HepG2 (cell line): ENCODE data around the gene KLHL11. TPM values are rescaled to one million over a fixed set of nuclear protein-coding genes. Genes with fewer than 3 reads are reported as not detected.

Experiments used
- ATAC-seq: fragments of 200-7000 bp; cut with Tn5 transposase; 3 replicates; pipeline ENCODE4 v1.9.1; 2020; ENCODE audit warnings: mild to moderate bottlenecking, moderate library complexity
- BruUV-seq: library from RNA; stranded (reverse); fragments of 400-500 nt; replicated peaks from 2 replicates; lab custom pipeline; 2021; lab: Mats Ljungman, UMichigan
- CTCF ChIA-PET: fragments of 300-600 bp; formaldehyde crosslinking; extraction: SDS; loops from one replicate; lab custom pipeline; 2021; ENCODE audit warnings: low total read pairs, inconsistent platforms, low intra/inter-chr PET ratio; lab: Yijun Ruan, JAX
- POLR2A ChIA-PET: fragments of 350-600 bp; sonication (Branson Sonifier 250); formaldehyde crosslinking; loops from one replicate; lab custom pipeline; 2020; ENCODE audit warnings: antibody characterized with exemption, inconsistent platforms; lab: Yijun Ruan, JAX
- DNase-seq: peaks from one replicate; pipeline ENCODE4 v3.0.0-alpha.2; 2015; ENCODE audit warnings: low spot score
- FAIRE-seq: peaks from 3 replicates; lab custom pipeline; 2011; peaks lifted over from hg19 to GRCh38; lab: Jason Lieb, UNC
- H2AFZ ChIP-seq: one replicate; pipeline ENCODE4 v1.6.1; 2011; ENCODE audit warnings: low read length, inconsistent platforms
- H3K27ac ChIP-seq: fragments of 300-600 bp; 3 replicates; pipeline ENCODE4 v1.8.0; 2011; ENCODE audit warnings: mixed run types, mild to moderate bottlenecking, mixed read lengths, low read length, inconsistent platforms; ENCODE audit not compliant: insufficient read depth; ENCODE audit errors: extremely low read length
- H3K27me3 ChIP-seq, 2 experiments: fragments of 200-600 bp in 1 of 2; 2 replicates in 1 of 2; 3 replicates in 1 of 2; pipeline versions ENCODE4 v1.6.0 to v1.8.0; 2011; ENCODE audit warnings: low read length in 2 of 2, mild to moderate bottlenecking in 2 of 2, moderate library complexity in 2 of 2, inconsistent platforms in 1 of 2; ENCODE audit not compliant: insufficient read depth in 2 of 2, control insufficient read depth in 1 of 2
- H3K36me3 ChIP-seq, 2 experiments: fragments of 200-600 bp in 1 of 2; replicated peaks in 1 of 2; 2 replicates in 1 of 2; 3 replicates in 1 of 2; pipeline versions ENCODE4 v1.5.1 to v1.8.0; 2011; ENCODE audit warnings: low read length in 2 of 2, inconsistent platforms in 1 of 2; ENCODE audit not compliant: insufficient read depth in 2 of 2, control insufficient read depth in 1 of 2
- H3K4me1 ChIP-seq: 2 replicates; pipeline ENCODE4 v1.5.1; 2012; ENCODE audit warnings: low read length, inconsistent platforms; ENCODE audit not compliant: insufficient read depth
- H3K4me2 ChIP-seq: 2 replicates; pipeline ENCODE4 v1.6.0; 2011; ENCODE audit warnings: low read depth, low read length, inconsistent platforms
- H3K4me3 ChIP-seq, 3 experiments: fragments of 200-600 bp in 1 of 3; sonication (generic), shearing (Covaris generic) in 1 of 3; replicated peaks in 1 of 3; 2 replicates each; pipeline ENCODE4 v1.5.1; 2011 to 2016; ENCODE audit warnings: low read length in 3 of 3, inconsistent platforms in 2 of 3, low read depth in 2 of 3, mild to moderate bottlenecking in 2 of 3, control low read depth in 1 of 3, mixed read lengths in 1 of 3; ENCODE audit not compliant: insufficient read depth in 1 of 3
- H3K79me2 ChIP-seq: one replicate; pipeline ENCODE4 v1.6.1; 2011; ENCODE audit warnings: low read length, inconsistent platforms; ENCODE audit not compliant: insufficient read depth
- H3K9ac ChIP-seq: 2 replicates; pipeline ENCODE4 v1.6.0; 2011; ENCODE audit warnings: mild to moderate bottlenecking, low read depth, low read length, inconsistent platforms; ENCODE audit not compliant: insufficient read depth
- H3K9me3 ChIP-seq: 2 replicates; pipeline ENCODE4 v1.5.1; 2012; ENCODE audit warnings: mild to moderate bottlenecking, low read length
- H4K20me1 ChIP-seq: 2 replicates; pipeline ENCODE4 v1.6.0; 2011; ENCODE audit warnings: inconsistent platforms, mild to moderate bottlenecking, low read length, moderate library complexity; ENCODE audit not compliant: insufficient read depth
- FOXM1 ChIP-seq: sonication (generic); formaldehyde crosslinking; IDR thresholded peaks from 2 replicates; pipeline ENCODE4 v1.5.0; 2020; ENCODE audit warnings: missing genetic modification reagents
- KDM2A ChIP-seq: sonication (generic); formaldehyde crosslinking; IDR thresholded peaks from 2 replicates; pipeline ENCODE4 v1.4.0; 2020; ENCODE audit warnings: low read depth, missing genetic modification reagents, borderline replicate concordance
- PLRG1 ChIP-seq: fragments of 450-650 bp; conservative IDR thresholded peaks from 2 replicates; pipeline ENCODE4 v1.6.1; 2016
- POLR2G ChIP-seq: fragments of 200-400 bp; formaldehyde crosslinking; IDR thresholded peaks from 2 replicates; pipeline ENCODE4 v1.6.1; 2018; ENCODE audit warnings: mild to moderate bottlenecking, low read depth, low read length, moderate library complexity
- RXRB ChIP-seq: IDR thresholded peaks from 2 replicates; pipeline ENCODE4 v1.6.1; 2016; ENCODE audit warnings: borderline replicate concordance, missing genetic modification reagents, missing compliant biosample characterization
- SOX6 ChIP-seq, 2 experiments: fragments of 450-650 bp in 1 of 2; sonication (generic) in 1 of 2; formaldehyde crosslinking in 1 of 2; IDR thresholded peaks; 2 replicates each; pipeline versions ENCODE4 v1.4.0 to v1.6.1; 2017 to 2020; ENCODE audit warnings: antibody characterized with exemption in 1 of 2, mild to moderate bottlenecking in 1 of 2, missing genetic modification reagents in 1 of 2
- SSRP1 ChIP-seq: IDR thresholded peaks from 2 replicates; pipeline ENCODE4 v1.6.1; 2016; ENCODE audit warnings: control low read depth
- ZBTB38 ChIP-seq: sonication (generic); formaldehyde crosslinking; IDR thresholded peaks from 2 replicates; pipeline ENCODE4 v1.5.1; 2020; ENCODE audit warnings: mild to moderate bottlenecking, missing genetic modification reagents
- ZC3H13 ChIP-seq: sonication (generic); formaldehyde crosslinking; IDR thresholded peaks from 2 replicates; pipeline ENCODE4 v1.8.1; 2023; ENCODE audit warnings: mild to moderate bottlenecking, missing genetic modification reagents, moderate library complexity
- ZFP62 ChIP-seq: sonication (generic); formaldehyde crosslinking; IDR thresholded peaks from 2 replicates; pipeline ENCODE4 v1.4.0; 2020; ENCODE audit warnings: missing genetic modification reagents
- ZNF180 ChIP-seq: sonication (generic); formaldehyde crosslinking; IDR thresholded peaks from 2 replicates; pipeline ENCODE4 v1.4.0; 2020; ENCODE audit warnings: low read depth, missing genetic modification reagents, borderline replicate concordance
- ZNF326 ChIP-seq: sonication (generic); formaldehyde crosslinking; IDR thresholded peaks from 2 replicates; pipeline ENCODE4 v1.4.0; 2020; ENCODE audit warnings: missing genetic modification reagents, borderline replicate concordance
- WGBS: methylation state at CpG from one replicate; pipeline ENCODE4 v1.1.6; 2017; ENCODE audit warnings: low lambda C conversion rate; 5-methylcytosine and 5-hydroxymethylcytosine counted together
- in situ Hi-C: cut with HindIII; loops from 2 replicates; pipeline ENCODE4 v1.10.0; 2017; ENCODE audit warnings: low pct_unique_long_range_greater_than_20kb; ENCODE audit not compliant: extremely low pct_ligation_motif_present
- intact Hi-C: fragments of 100-400 bp; cut with micrococcal nuclease; formaldehyde crosslinking; loops from one replicate; pipeline ENCODE4 v1.10.0; 2022; ENCODE audit not compliant: unreplicated experiment
- polyA plus RNA-seq, 8 experiments: library from polyadenylated mRNA; depleted of rRNA in 3 of 8; stranded (reverse) in 7 of 8; unstranded in 1 of 8; fragments of >200 nt; fragmentation: Illumina TruSeq in 4 of 8; extraction: Trizol in 4 of 8; gene quantifications; 2 replicates each; pipeline versions ENCODE4 v1.2.1 to v1.2.3, GENCODE V29; 2011 to 2016; ENCODE audit warnings: low read depth in 4 of 8, missing spikeins in 1 of 8, mixed read lengths in 1 of 8; ENCODE audit not compliant: insufficient read depth in 1 of 8
- total RNA-seq, 5 experiments: library from RNA; depleted of rRNA; stranded (reverse); fragments of >200 nt; fragmentation: Illumina TruSeq; extraction: Trizol; gene quantifications; 2 replicates each; pipeline ENCODE4 v1.2.3, GENCODE V29; 2016; ENCODE audit warnings: low read depth in 1 of 5
- TF ChIP-seq, protein P1 (sequence below): sonication (generic); formaldehyde crosslinking; IDR thresholded peaks from 2 replicates; pipeline ENCODE4 v1.4.0; 2020; ENCODE audit warnings: missing genetic modification reagents, mild to moderate bottlenecking, borderline replicate concordance
- TF ChIP-seq, protein P2 (sequence below): sonication (generic); formaldehyde crosslinking; IDR thresholded peaks from 2 replicates; pipeline ENCODE4 v1.4.0; 2020; ENCODE audit warnings: low read depth, mild to moderate bottlenecking, missing genetic modification reagents

The KLHL11 gene
- total and polyA plus RNA-seq, 2 of the 13 experiments (the other 11 are each of a cell fraction or from before 2014, with no cell fraction given): 7.7 to 27.5 TPM

GRCh38 chr17:41823141-41823524 is 42.1 kb downstream of the KLHL11 start:
- in situ Hi-C loops: no loop called here
- ChIA-PET POLR2A (interaction anchor here (1.0 to 1.8 kb wide), 6 partner anchors 9 to 136 kb away, joined by 3 to 10 read pairs (median 6); partner anchors contain the start of genes FKBP10 and P3H4), CTCF (no interaction called here)
- TF ChIP-seq ZFP62 (CRISPR knock-in tag) (no peak), SSRP1 (CRISPR knock-in tag) (0 out of 2 replicates have a peak, but pooled peaks have one; percentile 45), POLR2G (peak; percentile 64), KDM2A (CRISPR knock-in tag) (peak; percentile 28; the same call in 1 of the 2 replicates), SOX6 (IDR thresholded peaks at IDR 0.05) (no peak), SOX6 (CRISPR knock-in tag; IDR thresholded peaks at IDR 0.05) (0 out of 2 replicates have a peak, but pooled peaks have one; percentile 24), FOXM1 (no peak), ZNF326 (CRISPR knock-in tag) (no peak), PLRG1 (no peak), ZBTB38 (CRISPR knock-in tag) (no peak), ZNF180 (CRISPR knock-in tag) (no peak), ZC3H13 (CRISPR knock-in tag) (peak; percentile 42; the same call in 1 of the 2 replicates), RXRB (CRISPR knock-in tag) (0 out of 2 replicates have a peak, but pooled peaks have one; percentile 17)
- TF ChIP-seq, protein P1, sequence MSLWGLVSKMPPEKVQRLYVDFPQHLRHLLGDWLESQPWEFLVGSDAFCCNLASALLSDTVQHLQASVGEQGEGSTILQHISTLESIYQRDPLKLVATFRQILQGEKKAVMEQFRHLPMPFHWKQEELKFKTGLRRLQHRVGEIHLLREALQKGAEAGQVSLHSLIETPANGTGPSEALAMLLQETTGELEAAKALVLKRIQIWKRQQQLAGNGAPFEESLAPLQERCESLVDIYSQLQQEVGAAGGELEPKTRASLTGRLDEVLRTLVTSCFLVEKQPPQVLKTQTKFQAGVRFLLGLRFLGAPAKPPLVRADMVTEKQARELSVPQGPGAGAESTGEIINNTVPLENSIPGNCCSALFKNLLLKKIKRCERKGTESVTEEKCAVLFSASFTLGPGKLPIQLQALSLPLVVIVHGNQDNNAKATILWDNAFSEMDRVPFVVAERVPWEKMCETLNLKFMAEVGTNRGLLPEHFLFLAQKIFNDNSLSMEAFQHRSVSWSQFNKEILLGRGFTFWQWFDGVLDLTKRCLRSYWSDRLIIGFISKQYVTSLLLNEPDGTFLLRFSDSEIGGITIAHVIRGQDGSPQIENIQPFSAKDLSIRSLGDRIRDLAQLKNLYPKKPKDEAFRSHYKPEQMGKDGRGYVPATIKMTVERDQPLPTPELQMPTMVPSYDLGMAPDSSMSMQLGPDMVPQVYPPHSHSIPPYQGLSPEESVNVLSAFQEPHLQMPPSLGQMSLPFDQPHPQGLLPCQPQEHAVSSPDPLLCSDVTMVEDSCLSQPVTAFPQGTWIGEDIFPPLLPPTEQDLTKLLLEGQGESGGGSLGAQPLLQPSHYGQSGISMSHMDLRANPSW (CRISPR knock-in tag): no peak
- TF ChIP-seq, protein P2, sequence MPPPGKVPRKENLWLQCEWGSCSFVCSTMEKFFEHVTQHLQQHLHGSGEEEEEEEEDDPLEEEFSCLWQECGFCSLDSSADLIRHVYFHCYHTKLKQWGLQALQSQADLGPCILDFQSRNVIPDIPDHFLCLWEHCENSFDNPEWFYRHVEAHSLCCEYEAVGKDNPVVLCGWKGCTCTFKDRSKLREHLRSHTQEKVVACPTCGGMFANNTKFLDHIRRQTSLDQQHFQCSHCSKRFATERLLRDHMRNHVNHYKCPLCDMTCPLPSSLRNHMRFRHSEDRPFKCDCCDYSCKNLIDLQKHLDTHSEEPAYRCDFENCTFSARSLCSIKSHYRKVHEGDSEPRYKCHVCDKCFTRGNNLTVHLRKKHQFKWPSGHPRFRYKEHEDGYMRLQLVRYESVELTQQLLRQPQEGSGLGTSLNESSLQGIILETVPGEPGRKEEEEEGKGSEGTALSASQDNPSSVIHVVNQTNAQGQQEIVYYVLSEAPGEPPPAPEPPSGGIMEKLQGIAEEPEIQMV (CRISPR knock-in tag): no peak
- BruUV-seq: no TSS peak
- H3K9me3 ChIP-seq: no peaks in the 10 kb centered on the region
- 90% methylated on average over 1 of the region's 1 CpG for WGBS
- no peak overlapping the region for H2AFZ ChIP-seq
- no peak overlapping the region for H3K4me3 ChIP-seq
- H3K9ac ChIP-seq: no peak overlapping the region
- H3K27ac ChIP-seq: no peak overlapping the region
- H3K27me3 ChIP-seq: no peaks in the 10 kb centered on the region
- DNase-seq: no peak
- no peak overlapping the region for H3K4me2 ChIP-seq
- peaks cover 27 to 58% of the 10 kb centered on the region in 2 experiments for H3K36me3 ChIP-seq
- H4K20me1 ChIP-seq: peaks cover 9% of the 10 kb centered on the region; the same call in 1 of the 2 replicates
- no peaks in the 10 kb centered on the region for H3K79me2 ChIP-seq
- no peak for FAIRE-seq
- H3K4me1 ChIP-seq: peaks cover 37% of the 10 kb centered on the region
- ATAC-seq: peak; percentile 24
- intact Hi-C loops: no loop called here
